Thyroid gland (tissue), 4 donors: ENCODE results near the gene JAK3. TPM values are rescaled to one million over a fixed set of nuclear protein-coding genes. Genes with fewer than 3 reads are reported as not detected.

Experiments
- DNase-seq, 2 donors: peaks; one replicate each; pipeline ENCODE4 v3.0.0-alpha.2; 2019
- H3K27ac ChIP-seq, 3 donors: fragments of 200-600 bp; sonication (generic); 1 replicate in 2 of 3; 2 replicates in 1 of 3; pipeline ENCODE4 v1.5.1; 2016 to 2019; ENCODE audit warnings: mild to moderate bottlenecking in 1 of 3, moderate library complexity in 1 of 3
- H3K27me3 ChIP-seq: fragments of 200-600 bp; sonication (generic); one replicate; pipeline ENCODE4 v1.5.1; 2019
- H3K36me3 ChIP-seq, 2 donors: fragments of 200-600 bp; sonication (generic); one replicate each; pipeline ENCODE4 v1.5.1; 2016 to 2019
- H3K4me1 ChIP-seq, 2 donors: fragments of 200-600 bp; sonication (generic); one replicate each; pipeline ENCODE4 v1.5.1; 2017 to 2019
- H3K4me3 ChIP-seq, 3 donors: fragments of 200-600 bp; sonication (generic); replicated peaks in 1 of 3; 1 replicate in 2 of 3; 2 replicates in 1 of 3; pipeline ENCODE4 v1.5.1; 2016; ENCODE audit warnings: mild to moderate bottlenecking in 1 of 3
- H3K9me3 ChIP-seq: fragments of 200-600 bp; sonication (generic); one replicate; pipeline ENCODE4 v1.5.1; 2017
- CTCF ChIP-seq, 6 experiments: fragments of 200-600 bp in 3 of 6; fragments of 450-650 bp in 3 of 6; sonication (generic) in 3 of 6; IDR thresholded peaks; one replicate each; pipeline ENCODE4 v1.5.1; 2016 to 2019; ENCODE audit warnings: antibody characterized with exemption in 6 of 6, mild to moderate bottlenecking in 2 of 6, inconsistent platforms in 1 of 6, moderate library complexity in 1 of 6
- POLR2A ChIP-seq, 2 donors: fragments of 450-650 bp; IDR thresholded peaks; one replicate each; pipeline ENCODE4 v1.6.1; 2017; ENCODE audit warnings: antibody characterized with exemption in 2 of 2, mild to moderate bottlenecking in 2 of 2, moderate library complexity in 1 of 2
- WGBS, 2 donors: methylation state at CpG; one replicate each; pipeline ENCODE4 v1.1.5; 2017; 5-methylcytosine and 5-hydroxymethylcytosine counted together
- intact Hi-C: fragments of 100-400 bp; cut with DNase I; formaldehyde crosslinking; loops from one replicate; pipeline ENCODE4 v1.15.1; 2023
- total RNA-seq, 4 donors: library from RNA; depleted of rRNA; stranded (reverse); fragments of >200 nt; gene quantifications; one replicate each; pipeline ENCODE4 v1.2.3, GENCODE V29; 2016

Gene JAK3
- total RNA-seq, 4 donors from 2014 or later = 1.8 to 12.3 (median 5.2) TPM

DNA sequence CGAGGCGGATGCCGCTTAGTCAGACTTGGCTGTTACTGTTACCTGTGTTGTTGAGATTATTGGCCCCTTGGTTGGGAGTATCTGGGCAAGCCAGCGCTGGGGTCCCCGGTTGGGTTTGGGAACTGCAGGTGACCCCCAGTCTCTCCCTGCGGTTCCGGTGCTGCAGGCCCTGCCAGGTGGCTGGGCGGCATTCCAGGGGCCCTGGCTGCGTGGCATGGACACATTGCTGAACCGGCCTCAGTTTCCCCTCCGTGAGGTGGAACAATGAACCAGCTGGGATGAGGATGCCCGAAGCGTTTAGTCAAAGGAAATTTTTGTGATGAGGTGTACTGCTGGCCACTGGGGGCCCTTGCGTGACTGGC lies 52.3 kb downstream of the JAK3 start:
- no peak overlapping the region for H3K27ac ChIP-seq
- TF ChIP-seq POLR2A (IDR thresholded peaks at IDR 0.05) = no peak
- TF ChIP-seq CTCF (IDR thresholded peaks at IDR 0.05) = no peak
- H3K4me1 ChIP-seq = peaks cover 0 to 12% of the 10 kb centered on the region in 2 donors
- H3K27me3 ChIP-seq = peaks cover 10% of the 10 kb centered on the region
- no peaks in the 10 kb centered on the region for H3K36me3 ChIP-seq
- intact Hi-C loops = no loop called here
- DNase-seq = no peak
- WGBS, 2 donors = 35 to 45% methylated on average over 3 to 11 of the region's 14 CpGs
- H3K9me3 ChIP-seq = no peaks in the 10 kb centered on the region
- no peak overlapping the region for H3K4me3 ChIP-seq

- Histone ChIP-seq H3K4me3 (no peak within 1 kb of the TSS), H3K9me3 (no peaks in the 10 kb centered on the region), H3K36me3 (no peaks in the 10 kb centered on the region), H3K27me3 (peaks cover 10% of the 10 kb centered on the region), H3K27ac (no peak within 1 kb of the TSS), H3K4me1 (peaks cover 0 to 12% of the 10 kb centered on the region in 2 donors)
- 5 to 6% methylated on average over 30 to 35 of the region's 50 CpGs for WGBS, 2 donors
- intact Hi-C loops = no loop called here
- peak in 1 of 2 donors; percentile 5 for DNase-seq
- TF ChIP-seq POLR2A (IDR thresholded peaks at IDR 0.05) = no peak
- TF ChIP-seq CTCF (IDR thresholded peaks at IDR 0.05) = no peak
Measured at GRCh38 chr19:17794731-17795494, 52.9 kb downstream of the JAK3 start, which contains the start of gene B3GNT3. TSS of gene B3GNT3 (plus strand) at chr19:17795138. CDS start at chr19:17807808, 12,670 bp downstream.

GRCh38 chr19:17794412-17794730 lies 53.4 kb downstream of the JAK3 start:
- Histone ChIP-seq H3K27ac (no peak overlapping the region), H3K36me3 (no peaks in the 10 kb centered on the region), H3K9me3 (no peaks in the 10 kb centered on the region), H3K27me3 (peaks cover 10% of the 10 kb centered on the region), H3K4me3 (no peak overlapping the region), H3K4me1 (peaks cover 0 to 12% of the 10 kb centered on the region in 2 donors)
- intact Hi-C loops = no loop called here
- 55 to 61% methylated on average over 8 to 9 of the region's 9 CpGs for WGBS, 2 donors
- no peak for TF ChIP-seq CTCF (IDR thresholded peaks at IDR 0.05)
- no peak for TF ChIP-seq POLR2A (IDR thresholded peaks at IDR 0.05)
- no peak for DNase-seq

- H3K4me1 ChIP-seq = peaks cover 0 to 11% of the 10 kb centered on the region in 2 donors
- 72 to 74% methylated on average over 6 of the region's 6 CpGs for WGBS, 2 donors
- no peak overlapping the region for H3K27ac ChIP-seq
- TF ChIP-seq POLR2A (IDR thresholded peaks at IDR 0.05) = no peak
- no peak for TF ChIP-seq CTCF (IDR thresholded peaks at IDR 0.05)
- no peaks in the 10 kb centered on the region for H3K9me3 ChIP-seq
- H3K4me3 ChIP-seq = no peak overlapping the region
- intact Hi-C loops = no loop called here
- peaks cover 8% of the 10 kb centered on the region for H3K27me3 ChIP-seq
- DNase-seq = no peak
- no peaks in the 10 kb centered on the region for H3K36me3 ChIP-seq
Measured at GRCh38 chr19:17790059-17790780, 57.6 kb downstream of the JAK3 start.

- no peak overlapping the region for H3K4me3 ChIP-seq
- TF ChIP-seq CTCF (IDR thresholded peaks at IDR 0.05) = no peak
- no peak for TF ChIP-seq POLR2A (IDR thresholded peaks at IDR 0.05)
- WGBS, 2 donors = 80 to 86% methylated on average over 2 of the region's 2 CpGs
- H3K27ac ChIP-seq = no peak overlapping the region
- intact Hi-C loops = no loop called here
- no peaks in the 10 kb centered on the region for H3K27me3 ChIP-seq
- peaks cover 0 to 5% of the 10 kb centered on the region in 2 donors for H3K4me1 ChIP-seq
- no peaks in the 10 kb centered on the region for H3K9me3 ChIP-seq
- no peak for DNase-seq
- H3K36me3 ChIP-seq = no peaks in the 10 kb centered on the region
Measured at GRCh38 chr19:17788632-17789031, 59.1 kb downstream of the JAK3 start.
